ENCODE data around the gene PDE10A. TPM values are rescaled to one million over a fixed set of nuclear protein-coding genes. Genes with fewer than 3 reads are reported as not detected.

The PDE10A gene
- total RNA-seq, 1 donor from 2014 or later: 5.4 TPM

GRCh38 chr6:165602291-165602690, 60.8 kb downstream of the PDE10A start:
- Histone ChIP-seq H3K27me3 (ENCODE audit: insufficient read depth, low read length) (no peaks in the 10 kb centered on the region), H3K4me2 (ENCODE audit: low read length) (no peak overlapping the region), H4K20me1 (ENCODE audit: insufficient read depth, low read length) (no peaks in the 10 kb centered on the region), H2AFZ (ENCODE audit: low read depth, low read length) (no peak overlapping the region), H3K4me3 (ENCODE audit: insufficient read depth, low read depth, low read length) (no peak overlapping the region), H3K9me3 (ENCODE audit: insufficient read depth, low read depth, low read length) (no peaks in the 10 kb centered on the region), H3K27ac (ENCODE audit: low read depth, low read length) (no peak overlapping the region), H3K4me1 (ENCODE audit: insufficient read depth, low read length) (no peaks in the 10 kb centered on the region), H3K79me2 (ENCODE audit: insufficient read depth, low read length) (peaks cover 3% of the 10 kb centered on the region), H3K9ac (ENCODE audit: low read length) (no peak overlapping the region), H3K36me3 (ENCODE audit: insufficient read depth, low read length) (no peaks in the 10 kb centered on the region)
- Mint-ChIP-seq H3K4me3 (ENCODE audit: unreplicated experiment) (no peak overlapping the region), H3K27me3 (ENCODE audit: low read depth, unreplicated experiment) (peaks cover 3% of the 10 kb centered on the region), H3K27ac (ENCODE audit: unreplicated experiment) (no peak overlapping the region), H3K36me3 (ENCODE audit: low read depth, unreplicated experiment) (no peaks in the 10 kb centered on the region), H3K4me1 (ENCODE audit: low read depth, unreplicated experiment) (no peaks in the 10 kb centered on the region), H3K9me3 (ENCODE audit: unreplicated experiment) (no peaks in the 10 kb centered on the region)
- no peak for TF ChIP-seq EZH2 (IDR thresholded peaks at IDR 0.05; ENCODE audit: insufficient read depth, low read length)
- TF ChIP-seq CTCF (IDR thresholded peaks at IDR 0.05; ENCODE audit: insufficient read depth, low read depth, low read length): no peak
- no peak for DNase-seq (ENCODE audit: low read depth)
- FAIRE-seq: no peak

- Mint-ChIP-seq H3K27me3 (ENCODE audit: low read depth, unreplicated experiment) (peaks cover 3% of the 10 kb centered on the region), H3K4me1 (ENCODE audit: low read depth, unreplicated experiment) (no peaks in the 10 kb centered on the region), H3K36me3 (ENCODE audit: low read depth, unreplicated experiment) (no peaks in the 10 kb centered on the region), H3K27ac (ENCODE audit: unreplicated experiment) (no peak overlapping the region), H3K4me3 (ENCODE audit: unreplicated experiment) (no peak overlapping the region), H3K9me3 (ENCODE audit: unreplicated experiment) (no peaks in the 10 kb centered on the region)
- DNase-seq (ENCODE audit: low read depth) (no peak), FAIRE-seq (no peak)
- Histone ChIP-seq H4K20me1 (ENCODE audit: insufficient read depth, low read length) (no peaks in the 10 kb centered on the region), H3K4me3 (ENCODE audit: insufficient read depth, low read depth, low read length) (no peak overlapping the region), H3K4me2 (ENCODE audit: low read length) (no peak overlapping the region), H3K9ac (ENCODE audit: low read length) (no peak overlapping the region), H2AFZ (ENCODE audit: low read depth, low read length) (no peak overlapping the region), H3K36me3 (ENCODE audit: insufficient read depth, low read length) (no peaks in the 10 kb centered on the region), H3K27me3 (ENCODE audit: insufficient read depth, low read length) (no peaks in the 10 kb centered on the region), H3K79me2 (ENCODE audit: insufficient read depth, low read length) (peaks cover 3% of the 10 kb centered on the region), H3K27ac (ENCODE audit: low read depth, low read length) (no peak overlapping the region), H3K4me1 (ENCODE audit: insufficient read depth, low read length) (no peaks in the 10 kb centered on the region), H3K9me3 (ENCODE audit: insufficient read depth, low read depth, low read length) (no peaks in the 10 kb centered on the region)
- TF ChIP-seq CTCF (IDR thresholded peaks at IDR 0.05; ENCODE audit: insufficient read depth, low read depth, low read length) (no peak), EZH2 (IDR thresholded peaks at IDR 0.05; ENCODE audit: insufficient read depth, low read length) (no peak)
Measured at GRCh38 chr6:165600606-165601005, 62.4 kb downstream of the PDE10A start.

GRCh38 chr6:165599596-165600487, 63.2 kb downstream of the PDE10A start:
- H3K27ac ChIP-seq (ENCODE audit: low read depth, low read length): no peak overlapping the region
- Mint-ChIP-seq H3K9me3 (ENCODE audit: unreplicated experiment) (no peaks in the 10 kb centered on the region), H3K27ac (ENCODE audit: unreplicated experiment) (no peak overlapping the region), H3K36me3 (ENCODE audit: low read depth, unreplicated experiment) (no peaks in the 10 kb centered on the region), H3K27me3 (ENCODE audit: low read depth, unreplicated experiment) (peaks cover 3% of the 10 kb centered on the region), H3K4me1 (ENCODE audit: low read depth, unreplicated experiment) (no peaks in the 10 kb centered on the region), H3K4me3 (ENCODE audit: unreplicated experiment) (no peak overlapping the region)
- no peaks in the 10 kb centered on the region for H3K9me3 ChIP-seq (ENCODE audit: insufficient read depth, low read depth, low read length)
- no peaks in the 10 kb centered on the region for H3K36me3 ChIP-seq (ENCODE audit: insufficient read depth, low read length)
- no peak overlapping the region for H3K9ac ChIP-seq (ENCODE audit: low read length)
- no peak for TF ChIP-seq CTCF (IDR thresholded peaks at IDR 0.05; ENCODE audit: insufficient read depth, low read depth, low read length)
- no peak for TF ChIP-seq EZH2 (IDR thresholded peaks at IDR 0.05; ENCODE audit: insufficient read depth, low read length)
- no peak overlapping the region for H3K4me3 ChIP-seq (ENCODE audit: insufficient read depth, low read depth, low read length)
- FAIRE-seq (no peak), DNase-seq (ENCODE audit: low read depth) (no peak)
- H2AFZ ChIP-seq (ENCODE audit: low read depth, low read length): no peak overlapping the region
- H3K79me2 ChIP-seq (ENCODE audit: insufficient read depth, low read length): peaks cover 3% of the 10 kb centered on the region
- H3K4me2 ChIP-seq (ENCODE audit: low read length): no peak overlapping the region
- no peaks in the 10 kb centered on the region for H3K27me3 ChIP-seq (ENCODE audit: insufficient read depth, low read length)
- H4K20me1 ChIP-seq (ENCODE audit: insufficient read depth, low read length): no peaks in the 10 kb centered on the region
- no peaks in the 10 kb centered on the region for H3K4me1 ChIP-seq (ENCODE audit: insufficient read depth, low read length)
